H1 (cell line): ENCODE results near the gene MGMT. TPM values are rescaled to one million over a fixed set of nuclear protein-coding genes. Genes with fewer than 3 reads are reported as not detected.

Source experiments
- CTCF ChIA-PET: fragments of 300-600 bp; sonication (Branson Sonifier 250); formaldehyde crosslinking; loops from one replicate; lab custom pipeline; 2021; ENCODE audit not compliant: partially characterized antibody; lab: Charles Lee
- POLR2A ChIA-PET: fragments of 300-600 bp; sonication (Branson Sonifier 250); formaldehyde crosslinking; loops from one replicate; lab custom pipeline; 2021; ENCODE audit warnings: inconsistent platforms; ENCODE audit not compliant: partially characterized antibody; lab: Charles Lee
- DNase-seq, 2 experiments: peaks; one replicate each; pipeline versions ENCODE4 v3.0.0 to v3.0.0-alpha.2; 2010 to 2022; ENCODE audit warnings: low spot score in 2 of 2, low read depth in 1 of 2, mixed read lengths in 1 of 2
- FAIRE-seq: peaks from 2 replicates; lab custom pipeline; 2011; peaks lifted over from hg19 to GRCh38; lab: Jason Lieb, UNC
- H2AFZ ChIP-seq: 2 replicates; pipeline ENCODE4 v1.8.1; 2012; ENCODE audit warnings: low read length, inconsistent platforms
- H2AK5ac ChIP-seq: 2 replicates; pipeline ENCODE4 v1.6.1; 2013; ENCODE audit warnings: low read depth, low read length
- H2BK120ac ChIP-seq: replicated peaks from 2 replicates; pipeline ENCODE3; 2013; ENCODE audit warnings: low read depth, low read length, inconsistent platforms
- H2BK12ac ChIP-seq: 2 replicates; pipeline ENCODE4 v1.6.1; 2013; ENCODE audit warnings: low read depth, low read length
- H2BK15ac ChIP-seq: 2 replicates; pipeline ENCODE4 v1.6.1; 2013; ENCODE audit warnings: low read length
- H2BK20ac ChIP-seq: 2 replicates; pipeline ENCODE4 v1.6.1; 2013; ENCODE audit warnings: low read length
- H2BK5ac ChIP-seq: 2 replicates; pipeline ENCODE4 v1.6.1; 2013; ENCODE audit warnings: low read depth, low read length
- H3K14ac ChIP-seq: 2 replicates; pipeline ENCODE4 v1.6.1; 2013; ENCODE audit warnings: inconsistent platforms; ENCODE audit not compliant: insufficient read length
- H3K18ac ChIP-seq: 2 replicates; pipeline ENCODE4 v1.6.1; 2013; ENCODE audit warnings: low read length; ENCODE audit errors: extremely low read depth
- H3K23ac ChIP-seq: 2 replicates; pipeline ENCODE4 v1.6.1; 2013; ENCODE audit warnings: inconsistent platforms; ENCODE audit not compliant: insufficient read length
- H3K23me2 ChIP-seq: 2 replicates; pipeline ENCODE4 v1.6.1; 2013; ENCODE audit warnings: low read depth, low read length
- H3K27ac ChIP-seq: 2 replicates; pipeline ENCODE4 v1.6.1; 2011; ENCODE audit warnings: low read depth, low read length, inconsistent platforms
- H3K27me3 ChIP-seq, 4 experiments: replicated peaks in 1 of 4; 1 replicate in 1 of 4; 2 replicates in 3 of 4; pipeline versions ENCODE4 v1.6.1 to v1.8.1; 2011 to 2013; ENCODE audit warnings: low read length in 3 of 4, mild to moderate bottlenecking in 3 of 4, inconsistent platforms in 2 of 4, mixed read lengths in 2 of 4, moderate library complexity in 1 of 4; ENCODE audit not compliant: control insufficient read depth in 3 of 4, insufficient read depth in 3 of 4; ENCODE audit errors: extremely low read depth in 1 of 4
- H3K36me3 ChIP-seq, 4 experiments: 2 replicates each; pipeline versions ENCODE4 v1.6.1 to v1.8.1; 2011 to 2013; ENCODE audit warnings: mild to moderate bottlenecking in 4 of 4, low read length in 3 of 4, moderate library complexity in 2 of 4, control low read depth in 1 of 4, inconsistent platforms in 1 of 4; ENCODE audit not compliant: insufficient read depth in 4 of 4, control insufficient read depth in 2 of 4
- H3K4ac ChIP-seq: replicated peaks from 2 replicates; pipeline ENCODE3; 2013; ENCODE audit warnings: low read length, low read depth, mixed read lengths, inconsistent platforms; ENCODE audit not compliant: insufficient read length
- H3K4me1 ChIP-seq, 4 experiments: replicated peaks in 1 of 4; 1 replicate in 1 of 4; 2 replicates in 3 of 4; pipeline versions ENCODE4 v1.6.1 to v1.8.1; 2011 to 2013; ENCODE audit warnings: low read length in 3 of 4, inconsistent platforms in 2 of 4, mixed read lengths in 1 of 4; ENCODE audit not compliant: insufficient read depth in 4 of 4, control insufficient read depth in 3 of 4
- H3K4me2 ChIP-seq, 2 experiments: 2 replicates each; pipeline versions ENCODE4 v1.6.1 to v1.8.1; 2011 to 2013; ENCODE audit warnings: low read depth in 2 of 2, low read length in 2 of 2, control low read depth in 1 of 2, inconsistent platforms in 1 of 2, mild to moderate bottlenecking in 1 of 2; ENCODE audit not compliant: insufficient read depth in 1 of 2
- H3K4me3 ChIP-seq, 4 experiments: fragments of 200-600, 300-600 bp in 1 of 4; sonication (generic), shearing (Covaris generic), sonication (Bioruptor Twin) in 1 of 4; 2 replicates each; pipeline versions ENCODE4 v1.5.1 to v1.8.1; 2011 to 2016; ENCODE audit warnings: low read length in 4 of 4, low read depth in 3 of 4, control low read depth in 2 of 4, inconsistent platforms in 2 of 4, mild to moderate bottlenecking in 2 of 4, mixed read lengths in 1 of 4, moderate library complexity in 1 of 4; ENCODE audit not compliant: insufficient read depth in 2 of 4; ENCODE audit errors: extremely low read depth in 1 of 4
- H3K56ac ChIP-seq: replicated peaks from 2 replicates; pipeline ENCODE3; 2013; ENCODE audit warnings: low read depth, mild to moderate bottlenecking, mixed read lengths, low read length, inconsistent platforms; ENCODE audit not compliant: insufficient read length
- H3K79me1 ChIP-seq: 2 replicates; pipeline ENCODE4 v1.6.1; 2013; ENCODE audit warnings: low read depth, low read length, control low read depth
- H3K79me2 ChIP-seq, 2 experiments: 2 replicates each; pipeline versions ENCODE4 v1.6.1 to v1.8.1; 2012 to 2013; ENCODE audit warnings: low read length in 2 of 2, mild to moderate bottlenecking in 2 of 2, inconsistent platforms in 1 of 2; ENCODE audit not compliant: insufficient read depth in 2 of 2, control insufficient read depth in 1 of 2
- H3K9ac ChIP-seq, 4 experiments: replicated peaks in 1 of 4; 1 replicate in 1 of 4; 2 replicates in 3 of 4; pipeline versions ENCODE4 v1.6.1 to v1.8.1; 2011 to 2013; ENCODE audit warnings: low read depth in 3 of 4, low read length in 3 of 4, control low read depth in 2 of 4, mild to moderate bottlenecking in 2 of 4, moderate library complexity in 2 of 4, inconsistent platforms in 1 of 4; ENCODE audit errors: extremely low read depth in 1 of 4
- H3K9me3 ChIP-seq, 2 experiments: 2 replicates each; pipeline versions ENCODE4 v1.6.1 to v1.8.1; 2012 to 2013; ENCODE audit warnings: mild to moderate bottlenecking in 2 of 2, moderate library complexity in 2 of 2, control low read depth in 1 of 2, inconsistent platforms in 1 of 2, low read depth in 1 of 2, low read length in 1 of 2, mixed read lengths in 1 of 2; ENCODE audit not compliant: insufficient read depth in 2 of 2
- H4K20me1 ChIP-seq, 2 experiments: replicated peaks in 1 of 2; 2 replicates each; pipeline versions ENCODE3 to v1.8.1; 2011 to 2013; ENCODE audit warnings: inconsistent platforms in 2 of 2, low read length in 2 of 2, mild to moderate bottlenecking in 1 of 2; ENCODE audit not compliant: insufficient read depth in 2 of 2, control insufficient read depth in 1 of 2
- H4K5ac ChIP-seq: 2 replicates; pipeline ENCODE4 v1.6.1; 2013; ENCODE audit warnings: low read length, low read depth, mixed read lengths, inconsistent platforms; ENCODE audit not compliant: insufficient read length
- H4K8ac ChIP-seq: 2 replicates; pipeline ENCODE4 v1.8.0; 2013; ENCODE audit warnings: mild to moderate bottlenecking, moderate library complexity, low read length, inconsistent platforms; ENCODE audit not compliant: insufficient read depth; ENCODE audit errors: extremely low read depth
- H4K91ac ChIP-seq: replicated peaks from 2 replicates; pipeline ENCODE3; 2013; ENCODE audit warnings: low read length, mixed read lengths, inconsistent platforms; ENCODE audit not compliant: insufficient read length
- JUN ChIP-seq: IDR thresholded peaks from 2 replicates; pipeline ENCODE4 v1.6.1; 2011; ENCODE audit warnings: low read depth, mild to moderate bottlenecking, improper control_type of control experiment, low read length
- RFX5 ChIP-seq: IDR thresholded peaks from 2 replicates; pipeline ENCODE4 v1.6.1; 2011; ENCODE audit warnings: low read depth, low read length, improper control_type of control experiment, borderline replicate concordance
- WGBS, 2 experiments: shearing (Covaris generic) in 1 of 2; methylation state at CpG; one replicate each; pipeline versions ENCODE4 v1.1.6 to v1.1.7; 2013 to 2015; ENCODE audit warnings: low lambda C conversion rate in 2 of 2, mixed read lengths in 2 of 2, inconsistent platforms in 1 of 2, low coverage in 1 of 2, missing lambda C conversion rate in 1 of 2; ENCODE audit not compliant: insufficient replicate concordance in 2 of 2, insufficient coverage in 1 of 2, insufficient read length in 1 of 2; ENCODE audit errors: extremely low coverage in 1 of 2, missing lambda C conversion rate in 1 of 2; 5-methylcytosine and 5-hydroxymethylcytosine counted together
- polyA plus RNA-seq, 7 experiments: library from polyadenylated mRNA; depleted of rRNA in 3 of 7; stranded (reverse) in 5 of 7; unstranded in 2 of 7; fragments of >200 nt in 5 of 7; fragments of 200-250 nt in 2 of 7; gene quantifications; 1 replicate in 5 of 7; 2 replicates in 1 of 7; 4 replicates in 1 of 7; pipeline versions ENCODE4 v1.2.1 to v1.2.3, GENCODE V29; 2011 to 2013; ENCODE audit warnings: missing spikeins in 2 of 7, mixed read lengths in 2 of 7
- total RNA-seq: library from RNA; stranded (reverse); fragmentation: NEBNext Ultra II Directional; extraction: Animal tissue kit (Norgen Biotek cat#: 25700); gene quantifications from 2 replicates; pipeline ENCODE4 v1.2.1, GENCODE V29; 2021
- TF ChIP-seq, protein P1 (sequence below): IDR thresholded peaks from 2 replicates; pipeline ENCODE4 v1.6.1; 2012; ENCODE audit warnings: inconsistent platforms

MGMT gene
- total and polyA plus RNA-seq, 2 of the 8 experiments (the other 6 are each of a cell fraction or from before 2014, with no cell fraction given) = 9.9 to 10.7 TPM

- Histone ChIP-seq H3K9me3 (no peaks in the 10 kb centered on the region), H3K18ac (no peak overlapping the region), H3K27me3 (no peaks in the 10 kb centered on the region), H4K20me1 (no peaks in the 10 kb centered on the region), H4K5ac (no peak overlapping the region), H3K14ac (no peak overlapping the region), H2BK120ac (no peak overlapping the region), H3K79me1 (no peaks in the 10 kb centered on the region), H3K4me1 (peaks cover 0 to 5% (median 1%) of the 10 kb centered on the region in 4 experiments; a peak in 1 of 7 replicates), H3K56ac (no peak overlapping the region), H2AFZ (no peak overlapping the region), H3K4me2 (no peak overlapping the region), H3K36me3 (no peaks in the 10 kb centered on the region), H3K4ac (no peak overlapping the region), H3K9ac (no peak overlapping the region), H3K23me2 (no peaks in the 10 kb centered on the region), H2AK5ac (no peak overlapping the region), H3K23ac (no peak overlapping the region), H2BK20ac (no peak overlapping the region), H2BK5ac (no peak overlapping the region), H2BK15ac (no peak overlapping the region), H3K4me3 (no peak overlapping the region), H3K79me2 (no peaks in the 10 kb centered on the region), H3K27ac (no peak overlapping the region), H2BK12ac (no peak overlapping the region), H4K91ac (no peak overlapping the region), H4K8ac (no peak overlapping the region)
- DNase-seq (no peak), FAIRE-seq (no peak)
- WGBS, 2 experiments = 89% methylated on average over 10 of the region's 10 CpGs; no CpG with 5 or more reads in 1 of the 2 experiments
- ChIA-PET POLR2A (no interaction called here), CTCF (no interaction called here)
- TF ChIP-seq JUN = no peak
- no peak for TF ChIP-seq RFX5
- TF ChIP-seq, protein P1, sequence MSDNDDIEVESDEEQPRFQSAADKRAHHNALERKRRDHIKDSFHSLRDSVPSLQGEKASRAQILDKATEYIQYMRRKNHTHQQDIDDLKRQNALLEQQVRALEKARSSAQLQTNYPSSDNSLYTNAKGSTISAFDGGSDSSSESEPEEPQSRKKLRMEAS = no peak
Observed at GRCh38 chr10:129608653-129609052, 141.6 kb downstream of the MGMT start.
